K562 (cell line): ENCODE measurements around the gene FTL. TPM values are rescaled to one million over a fixed set of nuclear protein-coding genes. Genes with fewer than 3 reads are reported as not detected.
"Not testable (repeated sequence)": the region's sequence is repeated elsewhere in the genome, so short reads cannot be mapped to it uniquely, and the experiment has no call there.

Source experiments
- ATAC-seq: fragments of 200-7000 bp; cut with Tn5 transposase; 3 replicates; pipeline ENCODE4 v1.9.1; 2020; ENCODE audit warnings: moderate library complexity
- BruUV-seq: library from RNA; stranded (reverse); fragments of 400-500 nt; replicated peaks from 2 replicates; lab custom pipeline; 2021; lab: Mats Ljungman, UMichigan
- CTCF ChIA-PET: fragments of 300-600 bp; formaldehyde crosslinking; extraction: SDS; loops from one replicate; lab custom pipeline; 2021; ENCODE audit warnings: low intra/inter-chr PET ratio; lab: Yijun Ruan, JAX
- POLR2A ChIA-PET: fragments of 300-600, 350-650 bp; sonication (Branson Sonifier 250); formaldehyde crosslinking; extraction: SDS; loops from one replicate; lab custom pipeline; 2021; ENCODE audit warnings: antibody characterized with exemption, inconsistent platforms; lab: Yijun Ruan, JAX
- DNase-seq, 4 experiments: peaks; one replicate each; pipeline versions ENCODE4 v3.0.0 to v3.0.0-alpha.2; 2011 to 2018; ENCODE audit warnings: low spot score in 3 of 4, mixed read lengths in 3 of 4; ENCODE audit errors: extremely low read depth in 1 of 4
- FAIRE-seq: peaks from 2 replicates; lab custom pipeline; 2011; peaks lifted over from hg19 to GRCh38; lab: Jason Lieb, UNC
- H2AFZ ChIP-seq: 2 replicates; pipeline ENCODE4 v1.6.0; 2011; ENCODE audit warnings: low read depth, low read length, control low read depth, inconsistent platforms
- H3K27ac ChIP-seq: fragments of 200-600 bp; 3 replicates; pipeline ENCODE4 v1.8.0; 2011; ENCODE audit warnings: low read depth, mild to moderate bottlenecking, control low read depth, inconsistent platforms, low read length, moderate library complexity, mixed read lengths; ENCODE audit errors: extremely low read depth
- H3K27me3 ChIP-seq, 2 experiments: fragments of 300-600 bp in 1 of 2; 2 replicates in 1 of 2; 3 replicates in 1 of 2; pipeline versions ENCODE4 v1.6.0 to v1.8.0; 2011; ENCODE audit warnings: inconsistent platforms in 2 of 2, low read length in 2 of 2, mild to moderate bottlenecking in 1 of 2, mixed read lengths in 1 of 2, moderate library complexity in 1 of 2; ENCODE audit not compliant: control insufficient read depth in 2 of 2, insufficient read depth in 2 of 2
- H3K36me3 ChIP-seq: fragments of 300-600 bp; 3 replicates; pipeline ENCODE4 v1.8.0; 2011; ENCODE audit warnings: mild to moderate bottlenecking, low read length, inconsistent platforms; ENCODE audit not compliant: control insufficient read depth, insufficient read depth
- H3K4me1 ChIP-seq, 2 experiments: fragments of 200-600 bp in 1 of 2; replicated peaks in 1 of 2; 2 replicates in 1 of 2; 3 replicates in 1 of 2; pipeline versions ENCODE4 v1.5.1 to v1.8.0; 2011; ENCODE audit warnings: inconsistent platforms in 2 of 2, low read length in 2 of 2, mild to moderate bottlenecking in 1 of 2, mixed read lengths in 1 of 2, moderate library complexity in 1 of 2; ENCODE audit not compliant: control insufficient read depth in 2 of 2, insufficient read depth in 2 of 2
- H3K4me2 ChIP-seq: 2 replicates; pipeline ENCODE4 v1.6.1; 2011; ENCODE audit warnings: low read length, control low read depth, inconsistent platforms, mixed read lengths; ENCODE audit not compliant: insufficient read depth
- H3K4me3 ChIP-seq: fragments of 200-600 bp; sonication (generic), shearing (Covaris generic); 2 replicates; pipeline ENCODE4 v1.5.1; 2016; ENCODE audit warnings: control low read depth, inconsistent platforms
- H3K79me2 ChIP-seq: fragments of 200-600 bp; 3 replicates; pipeline ENCODE4 v1.8.0; 2011; ENCODE audit warnings: low read length, inconsistent platforms; ENCODE audit not compliant: control insufficient read depth, insufficient read depth
- H3K9ac ChIP-seq, 2 experiments: 2 replicates each; pipeline versions ENCODE4 v1.6.0 to v1.6.1; 2011; ENCODE audit warnings: low read depth in 2 of 2, low read length in 2 of 2, control low read depth in 1 of 2, inconsistent platforms in 1 of 2, mild to moderate bottlenecking in 1 of 2, mixed read lengths in 1 of 2; ENCODE audit not compliant: insufficient read depth in 1 of 2
- H3K9me1 ChIP-seq: one replicate; pipeline ENCODE4 v1.6.0; 2011; ENCODE audit warnings: inconsistent platforms, mild to moderate bottlenecking, low read length, moderate library complexity; ENCODE audit not compliant: control insufficient read depth, insufficient read depth
- H3K9me3 ChIP-seq: replicated peaks from 2 replicates; pipeline ENCODE4 v1.5.1; 2011; ENCODE audit warnings: low read depth, low read length, inconsistent platforms; ENCODE audit not compliant: control insufficient read depth, insufficient read depth
- H4K20me1 ChIP-seq: replicated peaks from 2 replicates; pipeline ENCODE4 v1.6.1; 2011; ENCODE audit warnings: low read length, inconsistent platforms, mixed read lengths; ENCODE audit not compliant: control insufficient read depth, insufficient read depth
- C11orf30 ChIP-seq: fragments of 450-650 bp; IDR thresholded peaks from 2 replicates; pipeline ENCODE4 v1.6.1; 2016; ENCODE audit warnings: low read depth, mild to moderate bottlenecking
- HDGF ChIP-seq: fragments of 450-650 bp; IDR thresholded peaks from 2 replicates; pipeline ENCODE4 v1.6.1; 2016
- MLX ChIP-seq, 2 experiments: fragments of 450-650 bp in 1 of 2; sonication (generic) in 1 of 2; formaldehyde crosslinking; conservative IDR thresholded peaks; 2 replicates each; pipeline versions ENCODE4 v1.4.0 to v1.8.1; 2020 to 2022; ENCODE audit warnings: mild to moderate bottlenecking in 1 of 2, missing genetic modification reagents in 1 of 2
- PURB ChIP-seq: sonication (generic); formaldehyde crosslinking; IDR thresholded peaks from 2 replicates; pipeline ENCODE4 v1.9.0; 2021; ENCODE audit warnings: low read depth, mild to moderate bottlenecking, missing genetic modification reagents
- RB1 ChIP-seq: fragments of 450-650 bp; IDR thresholded peaks from 2 replicates; pipeline ENCODE4 v1.6.1; 2017; ENCODE audit warnings: low read depth, mild to moderate bottlenecking
- RBM15 ChIP-seq: fragments of 200-400 bp; formaldehyde crosslinking; IDR thresholded peaks from 2 replicates; pipeline ENCODE4 v1.6.1; 2018; ENCODE audit warnings: mild to moderate bottlenecking, low read length, moderate library complexity; ENCODE audit not compliant: insufficient read depth
- RREB1 ChIP-seq: fragments of 250-450 bp; sonication (Bioruptor Pico); IDR thresholded peaks from 2 replicates; pipeline ENCODE4 v1.4.0; 2020
- SMARCA4 ChIP-seq: fragments of 450-650 bp; IDR thresholded peaks from 2 replicates; pipeline ENCODE4 v1.6.1; 2016
- ZNF124 ChIP-seq: sonication (generic); formaldehyde crosslinking; IDR thresholded peaks from 2 replicates; pipeline ENCODE4 v1.8.1; 2022; ENCODE audit warnings: missing genetic modification reagents
- WGBS: fragments of 100-300 bp; shearing (Covaris generic); methylation state at CpG from one replicate; pipeline ENCODE4 v1.1.6; 2016; ENCODE audit warnings: low coverage, mixed read lengths; ENCODE audit not compliant: insufficient coverage; ENCODE audit errors: missing lambda C conversion rate; 5-methylcytosine and 5-hydroxymethylcytosine counted together
- in situ Hi-C: fragments of 300-500 bp; cut with MboI; formaldehyde crosslinking; loops from 4 replicates; pipeline ENCODE4 v1.15.0; 2018; ENCODE audit warnings: inconsistent platforms, mixed read lengths
- intact Hi-C: fragments of 100-400 bp; cut with micrococcal nuclease; formaldehyde crosslinking; loops from 2 replicates; pipeline ENCODE4 v1.14.2; 2022
- polyA plus RNA-seq, 8 experiments: library from polyadenylated mRNA; depleted of rRNA in 4 of 8; stranded (reverse) in 5 of 8; unstranded in 3 of 8; fragments of >200 nt; fragmentation: Nextera tagmentation in 2 of 8; fragmentation: Illumina TruSeq in 1 of 8; extraction: Ambion mirVana in 2 of 8; extraction: Trizol in 1 of 8; gene quantifications; 2 replicates each; pipeline versions ENCODE4 v1.2.1 to v1.2.3, GENCODE V29; 2011 to 2014; ENCODE audit warnings: inconsistent platforms in 1 of 8, missing spikeins in 1 of 8
- total RNA-seq, 7 experiments: library from RNA; depleted of rRNA in 6 of 7; stranded (reverse); fragments of >200 nt in 6 of 7; fragmentation: Illumina TruSeq in 2 of 7; extraction: Trizol in 2 of 7; gene quantifications; 2 replicates each; pipeline versions ENCODE4 v1.2.1 to v1.2.3, GENCODE V29; 2011 to 2021; ENCODE audit warnings: low replicate concordance in 1 of 7

Gene FTL
- total and polyA plus RNA-seq, 9 of the 15 experiments (the other 6 are each of a cell fraction or from before 2014, with no cell fraction given): 1,231 to 27,415 (median 3,965) TPM

- TF ChIP-seq MLX (CRISPR knock-in tag; conservative IDR thresholded peaks at IDR 0.05) (no peak), ZNF124 (CRISPR knock-in tag) (no peak), RB1 (no peak), RREB1 (no peak), PURB (CRISPR knock-in tag) (no peak), SMARCA4 (0 out of 2 replicates have a peak, but pooled peaks have one; percentile 29), HDGF (no peak), C11orf30 (no peak), RBM15 (no peak)
- TF ChIP-seq, all 486 proteins: peak for 29
Measured at GRCh38 chr19:48926909-48927308, 38.2 kb upstream of the FTL start (continued).

- H3K27me3 ChIP-seq, H3K4me3 ChIP-seq, H4K20me1 ChIP-seq, FAIRE-seq, H3K4me2 ChIP-seq, intact Hi-C loops, H3K9ac ChIP-seq, DNase-seq, in situ Hi-C loops, ATAC-seq, H2AFZ ChIP-seq, CTCF ChIA-PET, H3K27ac ChIP-seq, H3K9me3 ChIP-seq, BruUV-seq, H3K79me2 ChIP-seq, H3K9me1 ChIP-seq: not testable (repeated sequence)
- 83% methylated on average over 15 of the region's 17 CpGs for WGBS
- Histone ChIP-seq H3K36me3 (peaks cover 11% of the 10 kb centered on the region; the same call in 1 of the 3 replicates), H3K4me1 (peaks cover 6 to 15% of the 10 kb centered on the region in 2 experiments; a peak in 3 of 5 replicates)
- POLR2A ChIA-PET: interaction anchor here (0.7 to 1.4 kb wide), 6 partner anchors 9 to 137 kb away, joined by 3 to 6 read pairs (median 3); no protein-coding TSS in a partner anchor
Measured at GRCh38 chr19:48927692-48928091, 37.4 kb upstream of the FTL start.
